ENCODE data around the gene RGN.

The RGN gene

DNA sequence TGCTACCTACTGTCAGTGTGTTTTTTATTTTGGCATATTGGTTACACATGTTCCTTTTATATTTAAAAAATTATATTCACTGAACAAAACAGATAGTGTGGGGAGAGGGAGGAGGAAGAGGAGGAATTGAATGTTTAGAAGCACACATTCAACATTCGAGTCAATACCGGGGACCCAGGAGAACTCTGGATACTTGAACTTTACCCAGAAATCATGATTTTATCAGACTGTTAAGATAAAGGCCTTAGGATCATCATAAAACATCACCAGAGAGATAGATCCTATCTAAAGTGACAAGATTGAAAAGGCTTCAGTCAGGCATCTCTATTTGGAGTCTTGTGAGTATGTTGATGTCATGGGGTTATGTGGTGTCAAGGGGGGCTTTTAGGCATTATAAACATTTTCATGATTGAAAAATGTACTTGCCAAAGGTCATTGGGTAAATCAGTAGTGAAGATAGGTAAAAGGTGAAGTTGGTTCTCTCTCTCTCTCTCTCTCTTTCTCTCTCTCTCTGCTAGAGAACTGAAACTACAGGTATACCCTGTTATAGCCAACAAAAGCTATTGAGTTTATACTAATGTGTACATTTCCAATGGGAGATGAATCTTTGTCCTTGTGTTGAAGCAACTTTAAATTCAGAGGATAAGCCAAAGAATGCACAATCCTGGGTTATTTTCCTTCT lies 16.9 kb upstream of the RGN start:
- TF ChIP-seq, protein P1, sequence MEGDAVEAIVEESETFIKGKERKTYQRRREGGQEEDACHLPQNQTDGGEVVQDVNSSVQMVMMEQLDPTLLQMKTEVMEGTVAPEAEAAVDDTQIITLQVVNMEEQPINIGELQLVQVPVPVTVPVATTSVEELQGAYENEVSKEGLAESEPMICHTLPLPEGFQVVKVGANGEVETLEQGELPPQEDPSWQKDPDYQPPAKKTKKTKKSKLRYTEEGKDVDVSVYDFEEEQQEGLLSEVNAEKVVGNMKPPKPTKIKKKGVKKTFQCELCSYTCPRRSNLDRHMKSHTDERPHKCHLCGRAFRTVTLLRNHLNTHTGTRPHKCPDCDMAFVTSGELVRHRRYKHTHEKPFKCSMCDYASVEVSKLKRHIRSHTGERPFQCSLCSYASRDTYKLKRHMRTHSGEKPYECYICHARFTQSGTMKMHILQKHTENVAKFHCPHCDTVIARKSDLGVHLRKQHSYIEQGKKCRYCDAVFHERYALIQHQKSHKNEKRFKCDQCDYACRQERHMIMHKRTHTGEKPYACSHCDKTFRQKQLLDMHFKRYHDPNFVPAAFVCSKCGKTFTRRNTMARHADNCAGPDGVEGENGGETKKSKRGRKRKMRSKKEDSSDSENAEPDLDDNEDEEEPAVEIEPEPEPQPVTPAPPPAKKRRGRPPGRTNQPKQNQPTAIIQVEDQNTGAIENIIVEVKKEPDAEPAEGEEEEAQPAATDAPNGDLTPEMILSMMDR (IDR thresholded peaks at IDR 0.05; ENCODE audit: insufficient read depth, low read length, missing control alignments) = no peak
- H3K4me3 ChIP-seq (ENCODE audit: low read depth, low read length) = no peak overlapping the region
- POLR2A ChIA-PET = no interaction called here
- CTCF ChIA-PET = no interaction called here
- DNase-seq (ENCODE audit: low read depth, low spot score) = no peak

GRCh38 chrX:47063179-47063578 lies 15.1 kb upstream of the RGN start:
- no peak overlapping the region for H3K4me3 ChIP-seq (ENCODE audit: low read depth, low read length)
- no peak for DNase-seq (ENCODE audit: low read depth, low spot score)
- CTCF ChIA-PET = no interaction called here
- TF ChIP-seq, protein P1 (IDR thresholded peaks at IDR 0.05; ENCODE audit: insufficient read depth, low read length, missing control alignments) = no peak
- POLR2A ChIA-PET = no interaction called here

GRCh38 chrX:47068214-47068613 lies 10.0 kb upstream of the RGN start:
- ChIA-PET CTCF (no interaction called here), POLR2A (no interaction called here)
- TF ChIP-seq, protein P1 (IDR thresholded peaks at IDR 0.05; ENCODE audit: insufficient read depth, low read length, missing control alignments) = no peak
- DNase-seq (ENCODE audit: low read depth, low spot score) = no peak
- H3K4me3 ChIP-seq (ENCODE audit: low read depth, low read length) = no peak overlapping the region

- CTCF ChIA-PET = no interaction called here
Measured at GRCh38 chrX:47068720-47069119, 9.5 kb upstream of the RGN start.

DNA sequence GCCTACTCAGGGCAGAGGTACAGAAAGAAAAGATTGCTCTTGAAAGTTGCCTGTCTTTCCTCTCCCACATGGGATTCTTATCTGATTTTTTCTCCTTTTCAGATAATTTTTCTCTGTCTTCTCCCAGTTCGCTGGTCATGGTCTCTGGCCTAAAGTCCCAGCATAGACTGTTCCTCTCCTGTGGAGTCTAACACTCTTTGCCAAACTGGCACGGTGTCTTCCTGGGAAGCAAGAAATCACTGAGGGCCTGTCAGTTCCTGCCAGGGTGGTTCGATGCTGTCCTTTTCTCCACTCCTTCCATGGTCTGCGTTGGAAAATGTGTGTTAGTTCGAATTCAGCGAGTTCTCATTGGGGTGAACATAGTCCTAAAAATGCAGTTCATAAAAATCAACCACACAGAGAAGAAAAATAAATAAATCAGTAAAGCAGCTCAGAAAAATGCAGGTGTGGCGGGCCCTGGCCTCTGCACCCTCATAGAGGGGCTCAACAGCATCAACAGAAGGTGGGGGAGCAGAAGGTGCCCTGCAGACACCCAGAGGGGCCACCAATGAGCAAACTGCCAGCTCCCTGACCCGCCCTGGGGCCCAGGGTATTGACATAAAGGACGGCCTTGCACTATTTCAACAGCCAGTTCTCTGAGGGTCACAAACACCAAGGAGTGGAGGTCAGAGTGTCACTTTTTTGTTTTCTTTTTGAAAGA lies 2.1 kb downstream of the RGN start:
- ChIA-PET POLR2A (no interaction called here), CTCF (interaction anchor here (1.3 to 2.0 kb wide), 2 partner anchors 9 to 12 kb away, joined by 3 to 7 read pairs; no protein-coding TSS in a partner anchor)
- H3K4me3 ChIP-seq (ENCODE audit: low read depth, low read length) = no peak overlapping the region
- TF ChIP-seq, protein P1 (IDR thresholded peaks at IDR 0.05; ENCODE audit: insufficient read depth, low read length, missing control alignments) = no peak
- DNase-seq (ENCODE audit: low read depth, low spot score) = no peak

More at GRCh38 chrX:47068720-47069119, 9.5 kb upstream of the RGN start:
- POLR2A ChIA-PET = no interaction called here
- DNase-seq (ENCODE audit: low read depth, low spot score) = no peak
- H3K4me3 ChIP-seq (ENCODE audit: low read depth, low read length) = no peak overlapping the region
- TF ChIP-seq, protein P1 (IDR thresholded peaks at IDR 0.05; ENCODE audit: insufficient read depth, low read length, missing control alignments) = no peak

DNA sequence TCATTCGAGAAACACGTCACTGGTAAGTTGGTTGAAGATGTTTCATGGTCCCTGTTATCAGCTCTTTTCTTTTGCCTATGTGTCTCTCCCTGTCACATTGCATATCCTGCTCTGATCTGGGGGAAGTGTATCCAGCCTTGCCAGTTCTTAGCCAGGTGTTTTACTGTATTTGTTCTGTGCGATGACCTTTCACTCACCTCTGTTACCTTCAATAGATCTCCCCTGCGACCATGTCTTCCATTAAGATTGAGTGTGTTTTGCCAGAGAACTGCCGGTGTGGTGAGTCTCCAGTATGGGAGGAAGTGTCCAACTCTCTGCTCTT lies 2.6 kb downstream of the RGN start:
- ChIA-PET CTCF (interaction anchor here (1.3 to 2.0 kb wide), 2 partner anchors 10 to 12 kb away, joined by 3 to 7 read pairs; no protein-coding TSS in a partner anchor), POLR2A (no interaction called here)
- TF ChIP-seq, protein P1 (IDR thresholded peaks at IDR 0.05; ENCODE audit: insufficient read depth, low read length, missing control alignments) = no peak
- no peak for DNase-seq (ENCODE audit: low read depth, low spot score)
- H3K4me3 ChIP-seq (ENCODE audit: low read depth, low read length) = no peak overlapping the region

All from AG04449 (cell line).